ENCODE measurements around the gene FHOD3. TPM values are rescaled to one million over a fixed set of nuclear protein-coding genes. Genes with fewer than 3 reads are reported as not detected.

Gene FHOD3
- total RNA-seq, 1 donor = 13.0 TPM

DNA sequence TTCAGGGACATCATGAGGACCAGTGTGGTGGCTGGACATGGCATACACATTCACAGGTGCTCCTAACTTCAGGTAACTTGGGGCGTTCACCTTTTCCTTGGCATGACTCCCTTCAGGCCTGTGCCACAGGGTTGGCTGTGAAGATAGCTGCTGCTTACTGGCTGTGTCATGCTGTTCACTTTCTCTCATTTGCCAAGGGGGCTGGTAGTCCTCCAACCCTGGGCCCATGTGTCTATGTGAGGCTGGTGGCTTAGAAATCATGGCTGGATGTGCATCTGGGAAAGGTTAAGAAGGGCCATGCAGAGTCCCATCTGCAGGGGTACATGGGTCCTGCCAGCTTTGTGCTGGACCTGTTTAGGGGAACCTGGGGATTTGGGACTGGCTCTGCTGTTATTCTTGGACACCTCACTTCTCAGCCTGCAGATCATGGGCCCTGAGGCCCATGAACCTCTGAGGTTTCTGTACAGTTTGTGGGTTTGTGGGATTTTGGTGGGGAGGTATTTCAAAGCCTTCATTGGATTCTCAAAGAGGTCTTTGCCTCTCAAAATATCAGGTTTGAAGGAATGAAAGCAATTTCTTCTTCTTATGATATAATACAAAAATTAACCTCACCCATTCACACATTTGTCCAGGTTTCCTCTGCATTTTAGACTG is 62.9 kb downstream of the FHOD3 start:
- H3K79me2 ChIP-seq (ENCODE audit: insufficient read depth, low read length) = no peaks in the 10 kb centered on the region
- no peaks in the 10 kb centered on the region for H3K27me3 ChIP-seq (ENCODE audit: insufficient read depth, low read length)
- peaks cover 2% of the 10 kb centered on the region for H4K20me1 ChIP-seq (ENCODE audit: insufficient read depth, low read length)
- no peak for DNase-seq (ENCODE audit: insufficient read length, low spot score, missing footprints)
- TF ChIP-seq, protein P1, sequence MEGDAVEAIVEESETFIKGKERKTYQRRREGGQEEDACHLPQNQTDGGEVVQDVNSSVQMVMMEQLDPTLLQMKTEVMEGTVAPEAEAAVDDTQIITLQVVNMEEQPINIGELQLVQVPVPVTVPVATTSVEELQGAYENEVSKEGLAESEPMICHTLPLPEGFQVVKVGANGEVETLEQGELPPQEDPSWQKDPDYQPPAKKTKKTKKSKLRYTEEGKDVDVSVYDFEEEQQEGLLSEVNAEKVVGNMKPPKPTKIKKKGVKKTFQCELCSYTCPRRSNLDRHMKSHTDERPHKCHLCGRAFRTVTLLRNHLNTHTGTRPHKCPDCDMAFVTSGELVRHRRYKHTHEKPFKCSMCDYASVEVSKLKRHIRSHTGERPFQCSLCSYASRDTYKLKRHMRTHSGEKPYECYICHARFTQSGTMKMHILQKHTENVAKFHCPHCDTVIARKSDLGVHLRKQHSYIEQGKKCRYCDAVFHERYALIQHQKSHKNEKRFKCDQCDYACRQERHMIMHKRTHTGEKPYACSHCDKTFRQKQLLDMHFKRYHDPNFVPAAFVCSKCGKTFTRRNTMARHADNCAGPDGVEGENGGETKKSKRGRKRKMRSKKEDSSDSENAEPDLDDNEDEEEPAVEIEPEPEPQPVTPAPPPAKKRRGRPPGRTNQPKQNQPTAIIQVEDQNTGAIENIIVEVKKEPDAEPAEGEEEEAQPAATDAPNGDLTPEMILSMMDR (IDR thresholded peaks at IDR 0.05; ENCODE audit: extremely low read depth, low read depth, low read length) = no peak
- no peaks in the 10 kb centered on the region for H3K36me3 ChIP-seq (ENCODE audit: insufficient read depth, low read length)
- no peaks in the 10 kb centered on the region for H3K9me3 ChIP-seq (ENCODE audit: low read depth, low read length)
- no peak overlapping the region for H2AFZ ChIP-seq (ENCODE audit: low read length)
- H3K4me3 ChIP-seq (ENCODE audit: insufficient read depth, low read length) = no peak overlapping the region
- no peak overlapping the region for H3K27ac ChIP-seq (ENCODE audit: low read depth, low read length)
- H3K4me2 ChIP-seq (ENCODE audit: insufficient read depth, low read length) = no peak overlapping the region
- peaks cover 7% of the 10 kb centered on the region for H3K4me1 ChIP-seq (ENCODE audit: insufficient read depth, low read length)

DNA sequence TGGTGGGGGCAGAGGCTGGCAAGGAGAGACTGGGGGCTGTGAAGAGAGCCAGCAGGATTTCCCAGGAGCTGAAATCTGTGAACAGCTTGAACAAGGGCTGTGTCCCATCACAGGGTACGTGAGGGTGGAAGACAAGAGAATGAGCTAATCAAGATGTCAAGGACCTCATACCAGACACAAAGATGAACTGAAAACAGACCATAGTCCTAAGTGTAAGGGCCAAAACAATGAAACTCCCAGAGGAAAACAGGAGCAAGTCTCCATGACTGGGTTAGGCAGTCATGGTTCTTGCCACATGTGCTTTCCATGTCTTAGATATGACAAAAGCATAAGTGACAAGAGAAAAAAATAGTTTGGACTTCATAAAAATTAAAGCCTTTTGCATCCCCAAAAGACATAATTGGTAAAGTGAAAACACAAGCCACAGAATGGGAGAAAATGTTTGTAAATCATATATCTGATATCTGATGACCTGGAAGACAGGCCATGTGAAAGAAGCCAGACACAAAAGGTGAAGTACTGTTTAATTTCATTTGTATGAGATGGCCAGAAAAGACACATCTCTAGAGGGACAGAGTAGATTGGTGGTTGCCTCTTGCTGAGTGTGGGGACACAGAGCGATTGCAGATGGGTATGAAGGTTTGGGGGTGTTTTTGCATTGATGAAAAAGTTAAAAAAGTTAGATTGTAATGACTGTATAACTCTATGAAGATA is 67.6 kb downstream of the FHOD3 start:
- H2AFZ ChIP-seq (ENCODE audit: low read length) = no peak overlapping the region
- H3K4me1 ChIP-seq (ENCODE audit: insufficient read depth, low read length) = no peaks in the 10 kb centered on the region
- H3K27me3 ChIP-seq (ENCODE audit: insufficient read depth, low read length) = no peaks in the 10 kb centered on the region
- DNase-seq (ENCODE audit: insufficient read length, low spot score, missing footprints) = no peak
- H3K79me2 ChIP-seq (ENCODE audit: insufficient read depth, low read length) = no peaks in the 10 kb centered on the region
- no peaks in the 10 kb centered on the region for H3K36me3 ChIP-seq (ENCODE audit: insufficient read depth, low read length)
- H3K9me3 ChIP-seq (ENCODE audit: low read depth, low read length) = no peaks in the 10 kb centered on the region
- TF ChIP-seq, protein P1 (IDR thresholded peaks at IDR 0.05; ENCODE audit: extremely low read depth, low read depth, low read length) = no peak
- H3K4me3 ChIP-seq (ENCODE audit: insufficient read depth, low read length) = no peak overlapping the region
- H3K4me2 ChIP-seq (ENCODE audit: insufficient read depth, low read length) = no peak overlapping the region
- no peak overlapping the region for H3K27ac ChIP-seq (ENCODE audit: low read depth, low read length)
- peaks cover 1% of the 10 kb centered on the region for H4K20me1 ChIP-seq (ENCODE audit: insufficient read depth, low read length)

DNA sequence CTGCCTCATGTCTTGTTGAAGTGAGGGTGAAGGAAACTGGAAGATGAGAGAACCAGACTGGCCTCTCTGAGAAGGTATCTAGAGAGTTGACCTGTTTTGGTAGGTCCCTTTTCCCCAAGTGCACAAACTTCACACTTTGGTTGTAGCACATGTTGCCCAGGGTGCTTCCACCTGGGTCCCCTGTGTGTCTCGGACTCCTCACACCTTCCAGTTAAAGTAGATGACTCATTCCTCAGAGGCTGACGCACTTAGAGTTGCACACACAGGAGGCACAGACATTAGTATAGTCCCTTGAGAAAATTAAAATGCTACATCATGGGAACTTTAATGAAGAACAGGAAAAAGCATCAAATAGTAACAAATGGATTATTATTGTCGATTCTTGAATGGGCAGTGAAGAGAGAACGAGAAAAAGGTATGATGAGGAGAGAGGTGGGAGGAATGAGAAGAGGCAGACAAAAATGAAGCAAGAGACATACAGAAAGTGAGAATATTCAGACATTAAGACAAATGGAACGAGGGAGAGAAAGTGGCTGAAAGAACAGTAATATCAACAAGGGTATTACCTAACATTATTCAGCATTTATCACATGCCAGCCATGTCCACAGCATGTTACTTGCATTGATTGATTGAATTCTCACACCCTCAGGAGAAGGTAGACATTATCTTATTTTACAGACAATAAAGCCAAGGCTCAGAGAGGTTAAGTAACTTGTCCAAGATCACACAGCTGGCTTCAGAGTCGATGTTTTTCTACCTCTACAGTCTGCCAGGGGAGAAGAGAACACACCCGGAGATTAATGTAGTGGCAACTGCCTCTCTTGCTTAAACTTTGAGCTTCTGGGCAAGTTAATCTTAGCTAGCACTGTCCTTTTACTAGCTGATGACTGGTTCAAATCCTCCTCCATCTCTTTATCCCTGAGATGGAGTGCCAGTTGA is 68.6 kb downstream of the FHOD3 start:
- Histone ChIP-seq H3K27me3 (ENCODE audit: insufficient read depth, low read length) (no peaks in the 10 kb centered on the region), H3K27ac (ENCODE audit: low read depth, low read length) (no peak overlapping the region), H3K4me1 (ENCODE audit: insufficient read depth, low read length) (no peaks in the 10 kb centered on the region), H3K79me2 (ENCODE audit: insufficient read depth, low read length) (no peaks in the 10 kb centered on the region), H3K4me2 (ENCODE audit: insufficient read depth, low read length) (no peak overlapping the region), H4K20me1 (ENCODE audit: insufficient read depth, low read length) (no peaks in the 10 kb centered on the region), H2AFZ (ENCODE audit: low read length) (no peak overlapping the region), H3K9me3 (ENCODE audit: low read depth, low read length) (no peaks in the 10 kb centered on the region), H3K36me3 (ENCODE audit: insufficient read depth, low read length) (no peaks in the 10 kb centered on the region), H3K4me3 (ENCODE audit: insufficient read depth, low read length) (no peak overlapping the region)
- TF ChIP-seq, protein P1 (IDR thresholded peaks at IDR 0.05; ENCODE audit: extremely low read depth, low read depth, low read length) = no peak
- DNase-seq (ENCODE audit: insufficient read length, low spot score, missing footprints) = no peak
